GM15510 (cell line): ENCODE data around the gene SEMA4C.

Experiments
- POLR2A ChIP-seq: IDR thresholded peaks from 3 replicates; pipeline ENCODE4 v1.6.1; 2011; ENCODE audit warnings: borderline replicate concordance; ENCODE audit not compliant: insufficient read length; ENCODE audit errors: extremely low read depth

The SEMA4C gene

GRCh38 chr2:96903815-96904214, 33.9 kb upstream of the SEMA4C start:
- no peak for TF ChIP-seq POLR2A

GRCh38 chr2:96903318-96903717, 33.4 kb upstream of the SEMA4C start:
- TF ChIP-seq POLR2A = no peak

- TF ChIP-seq POLR2A = no peak
Measured at GRCh38 chr2:96900237-96900636, 30.4 kb upstream of the SEMA4C start.

- TF ChIP-seq POLR2A = no peak
Measured at GRCh38 chr2:96899413-96899741, 29.5 kb upstream of the SEMA4C start.

GRCh38 chr2:96898641-96899412, 28.9 kb upstream of the SEMA4C start:
- TF ChIP-seq POLR2A = no peak

- TF ChIP-seq POLR2A = no peak
Measured at GRCh38 chr2:96898135-96898505, 28.2 kb upstream of the SEMA4C start.

- TF ChIP-seq POLR2A = no peak
Measured at GRCh38 chr2:96897491-96898134, 27.7 kb upstream of the SEMA4C start.

GRCh38 chr2:96895746-96896651, 26.1 kb upstream of the SEMA4C start:
- TF ChIP-seq POLR2A = no peak

- TF ChIP-seq POLR2A = no peak
Measured at GRCh38 chr2:96895032-96895745, 25.3 kb upstream of the SEMA4C start.

GRCh38 chr2:96894151-96894531, 24.3 kb upstream of the SEMA4C start:
- TF ChIP-seq POLR2A = no peak

- no peak for TF ChIP-seq POLR2A
Measured at GRCh38 chr2:96893289-96894150, 23.6 kb upstream of the SEMA4C start.

- TF ChIP-seq POLR2A = no peak
Measured at GRCh38 chr2:96891591-96892333, 21.9 kb upstream of the SEMA4C start.

- TF ChIP-seq POLR2A = no peak
Measured at GRCh38 chr2:96890726-96891385, 21.0 kb upstream of the SEMA4C start.
